GM23248 (cell line): ENCODE results near the gene SRSF12. TPM values are rescaled to one million over a fixed set of nuclear protein-coding genes. Genes with fewer than 3 reads are reported as not detected.
A peak's percentile ranks its signal among the peaks of the same experiment; 100 is the strongest.

Source experiments
- DNase-seq: peaks from one replicate; pipeline ENCODE4 v3.0.0-alpha.2; 2015
- H2AFZ ChIP-seq: fragments of 200-600 bp; sonication (generic); 2 replicates; pipeline ENCODE4 v1.6.1; 2016; ENCODE audit warnings: antibody characterized with exemption
- H3F3A ChIP-seq: fragments of 200-600 bp; sonication (generic); 2 replicates; pipeline ENCODE4 v1.6.1; 2016; ENCODE audit warnings: mild to moderate bottlenecking, antibody characterized with exemption, mixed run types; ENCODE audit not compliant: insufficient read depth
- H3K27ac ChIP-seq: fragments of 200-600 bp; sonication (generic); 2 replicates; pipeline ENCODE4 v1.5.1; 2016; ENCODE audit warnings: mild to moderate bottlenecking
- H3K27me3 ChIP-seq: fragments of 200-600 bp; sonication (generic); replicated peaks from 2 replicates; pipeline ENCODE4 v1.6.1; 2016; ENCODE audit warnings: mild to moderate bottlenecking; ENCODE audit not compliant: insufficient read depth
- H3K36me3 ChIP-seq: fragments of 200-600 bp; sonication (generic); 2 replicates; pipeline ENCODE4 v1.6.1; 2016; ENCODE audit warnings: low read depth, mild to moderate bottlenecking
- H3K4me1 ChIP-seq: fragments of 200-600 bp; sonication (generic); 2 replicates; pipeline ENCODE4 v1.6.1; 2016; ENCODE audit warnings: mild to moderate bottlenecking; ENCODE audit not compliant: insufficient read depth
- H3K4me2 ChIP-seq: fragments of 200-600 bp; sonication (generic); one replicate; pipeline ENCODE4 v1.6.1; 2016; ENCODE audit warnings: mild to moderate bottlenecking; ENCODE audit not compliant: unreplicated experiment
- H3K4me3 ChIP-seq: fragments of 200-600 bp; sonication (generic); 2 replicates; pipeline ENCODE4 v1.5.1; 2016; ENCODE audit warnings: mild to moderate bottlenecking
- H3K79me2 ChIP-seq: fragments of 200-600 bp; sonication (generic); 2 replicates; pipeline ENCODE4 v1.6.1; 2016; ENCODE audit warnings: mild to moderate bottlenecking; ENCODE audit not compliant: insufficient read depth
- H3K9ac ChIP-seq: fragments of 200-600 bp; sonication (generic); 2 replicates; pipeline ENCODE4 v1.6.1; 2016; ENCODE audit warnings: mild to moderate bottlenecking
- H3K9me2 ChIP-seq: fragments of 200-600 bp; sonication (generic); 2 replicates; pipeline ENCODE4 v1.6.1; 2016; ENCODE audit warnings: mixed run types, mild to moderate bottlenecking, moderate library complexity; ENCODE audit not compliant: insufficient read depth
- H3K9me3 ChIP-seq: fragments of 200-600 bp; sonication (generic); one replicate; pipeline ENCODE4 v1.6.1; 2017; ENCODE audit warnings: low read depth
- H4K20me1 ChIP-seq: fragments of 200-600 bp; sonication (generic); 2 replicates; pipeline ENCODE4 v1.6.0; 2016; ENCODE audit not compliant: insufficient read depth
- EZH2 ChIP-seq: fragments of 200-600 bp; sonication (generic); IDR thresholded peaks from 2 replicates; pipeline ENCODE4 v1.6.1; 2018; ENCODE audit warnings: antibody characterized with exemption, mild to moderate bottlenecking; ENCODE audit not compliant: insufficient read depth, poor library complexity, severe bottlenecking
- EZH2phosphoT487 ChIP-seq: fragments of 200-600 bp; sonication (generic); IDR thresholded peaks from 2 replicates; pipeline ENCODE4 v1.6.1; 2018; ENCODE audit warnings: antibody characterized with exemption, moderate library complexity, mild to moderate bottlenecking, low read depth; ENCODE audit not compliant: insufficient read depth
- WGBS, 2 experiments: methylation state at CpG; one replicate each; pipeline ENCODE4 v1.1.6; 2015 to 2017; ENCODE audit warnings: low lambda C conversion rate in 2 of 2, low coverage in 1 of 2; ENCODE audit errors: missing lambda C conversion rate in 2 of 2; 5-methylcytosine and 5-hydroxymethylcytosine counted together
- in situ Hi-C: fragments of 300-500 bp; cut with MboI; formaldehyde crosslinking; loops from 2 replicates; pipeline ENCODE4 v1.15.0; 2020
- polyA plus RNA-seq: library from polyadenylated mRNA; unstranded; fragments of >200 nt; fragmentation: Nextera tagmentation; extraction: Ambion mirVana; gene quantifications from 2 replicates; pipeline ENCODE4 v1.2.1, GENCODE V29; 2016
- total RNA-seq: library from RNA; depleted of rRNA; stranded (reverse); fragments of >200 nt; shearing (Covaris generic); gene quantifications from 2 replicates; pipeline ENCODE4 v1.2.3, GENCODE V29; 2014

SRSF12 gene
- total and polyA plus RNA-seq, 2 experiments from 2014 or later = 0.59 to 0.65 TPM

DNA sequence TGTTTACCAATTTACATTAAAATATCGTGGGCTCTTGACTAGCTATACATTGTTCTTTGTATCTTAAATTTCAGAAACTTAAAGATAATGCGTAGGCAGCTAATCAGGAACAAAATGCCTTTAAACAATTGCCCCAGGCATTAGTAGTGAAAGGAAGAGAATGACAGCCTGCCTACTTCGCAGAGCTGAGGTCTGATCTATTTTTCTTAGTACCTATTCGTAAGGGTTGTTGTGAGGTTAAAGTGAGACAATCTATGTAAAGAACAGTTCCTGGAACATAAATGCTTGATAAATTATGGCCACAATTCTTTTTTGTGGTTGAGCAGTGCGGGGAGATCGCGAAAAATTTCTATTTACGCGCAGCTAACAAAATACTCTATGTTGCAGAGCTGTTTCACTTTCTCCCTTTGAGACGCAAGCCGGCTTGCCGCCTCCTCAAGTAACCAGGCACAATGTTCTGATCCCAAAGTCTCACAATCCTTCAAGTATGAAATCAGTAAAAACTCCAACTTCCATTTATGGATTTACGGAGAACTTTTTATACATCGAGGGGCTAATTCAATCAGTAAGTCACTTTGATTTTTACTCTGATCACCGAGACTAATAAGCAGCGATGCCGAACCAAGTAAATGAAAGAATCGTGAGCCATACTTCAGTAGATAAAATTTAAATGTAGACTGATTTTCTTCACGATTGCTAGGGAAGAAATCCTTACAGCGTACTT, 38.2 kb downstream of the SRSF12 start:
- Histone ChIP-seq H3K9ac (peak overlapping the region; percentile 100), H2AFZ (peak overlapping the region; percentile 98), H3K9me3 (no peaks in the 10 kb centered on the region), H3F3A (peaks cover 25% of the 10 kb centered on the region), H4K20me1 (peaks cover 11% of the 10 kb centered on the region; the same call in 1 of the 2 replicates), H3K79me2 (peaks cover 36% of the 10 kb centered on the region), H3K36me3 (peaks cover 12% of the 10 kb centered on the region), H3K4me1 (peaks cover 22% of the 10 kb centered on the region), H3K27ac (peak overlapping the region; percentile 99), H3K4me2 (peak overlapping the region; percentile 97), H3K4me3 (peak overlapping the region; percentile 96), H3K9me2 (no peaks in the 10 kb centered on the region), H3K27me3 (no peaks in the 10 kb centered on the region)
- in situ Hi-C loops = no loop called here
- no peak for TF ChIP-seq EZH2
- no peak for TF ChIP-seq EZH2phosphoT487
- DNase-seq = peak; percentile 85
- WGBS, 2 experiments = 1 to 2% methylated on average over 20 of the region's 20 CpGs

DNA sequence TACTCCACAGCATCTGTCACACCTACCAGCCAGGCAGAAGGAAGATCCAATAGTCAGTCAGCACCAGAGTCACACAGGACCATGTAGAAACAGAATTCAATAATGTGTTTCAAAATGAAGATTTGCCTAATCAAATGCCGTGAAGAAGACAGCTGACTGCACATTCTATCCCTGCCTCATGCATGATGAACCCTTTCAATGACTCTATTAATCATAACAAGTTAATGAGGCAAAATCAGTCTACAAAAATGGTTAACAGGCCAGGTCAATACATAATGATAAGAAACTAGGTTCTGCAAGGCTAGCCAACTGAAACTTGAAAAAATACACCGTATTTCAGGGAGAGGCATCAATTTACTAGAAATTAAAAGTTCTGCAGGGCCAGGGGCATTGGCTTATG, 44.0 kb downstream of the SRSF12 start:
- TF ChIP-seq EZH2phosphoT487 (no peak), EZH2 (no peak)
- no peak overlapping the region for H3K27ac ChIP-seq
- no peaks in the 10 kb centered on the region for H3K79me2 ChIP-seq
- in situ Hi-C loops = no loop called here
- H3K27me3 ChIP-seq = no peaks in the 10 kb centered on the region
- H3K4me1 ChIP-seq = 0 out of 2 replicates have a peak, but pooled peaks cover 2% of the 10 kb centered on the region
- 65 to 78% methylated on average over 2 of the region's 2 CpGs for WGBS, 2 experiments
- H4K20me1 ChIP-seq = no peaks in the 10 kb centered on the region
- no peak overlapping the region for H3K4me2 ChIP-seq
- H3F3A ChIP-seq = peaks cover 3% of the 10 kb centered on the region; the same call in 1 of the 2 replicates
- no peak overlapping the region for H3K4me3 ChIP-seq
- H3K36me3 ChIP-seq = no peaks in the 10 kb centered on the region
- H3K9me2 ChIP-seq = no peaks in the 10 kb centered on the region
- no peak overlapping the region for H3K9ac ChIP-seq
- no peak for DNase-seq
- no peak overlapping the region for H2AFZ ChIP-seq
- no peaks in the 10 kb centered on the region for H3K9me3 ChIP-seq

DNA sequence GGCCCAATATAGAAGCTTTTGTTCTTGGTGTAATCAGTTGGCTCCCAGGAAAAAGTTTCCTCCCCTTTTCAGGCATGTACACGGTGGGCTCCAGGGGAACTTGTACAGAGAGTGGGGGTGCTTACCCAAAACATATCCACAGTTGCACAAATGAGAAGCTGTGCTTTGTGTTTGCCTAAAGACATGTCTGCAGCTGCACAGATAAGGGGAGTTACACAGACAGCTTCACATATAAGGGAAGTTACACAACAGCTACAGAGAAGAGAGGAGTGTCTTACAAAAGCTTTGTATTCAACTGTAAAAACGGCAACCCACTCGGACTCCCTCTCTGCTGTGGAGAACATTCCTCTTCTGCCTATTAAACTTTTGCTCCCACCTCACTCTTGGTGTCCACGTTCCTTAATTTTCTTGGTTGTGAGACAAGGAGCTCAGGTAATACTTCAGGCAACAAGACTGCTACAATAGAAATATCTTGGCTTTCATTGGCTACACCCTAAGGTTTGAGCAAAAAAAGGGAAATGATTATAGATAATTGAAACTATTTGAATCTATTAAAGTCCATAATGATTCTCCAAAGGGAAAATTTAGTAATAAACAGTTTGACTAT, 44.8 kb downstream of the SRSF12 start:
- no peak overlapping the region for H3K4me2 ChIP-seq
- in situ Hi-C loops = no loop called here

DNA sequence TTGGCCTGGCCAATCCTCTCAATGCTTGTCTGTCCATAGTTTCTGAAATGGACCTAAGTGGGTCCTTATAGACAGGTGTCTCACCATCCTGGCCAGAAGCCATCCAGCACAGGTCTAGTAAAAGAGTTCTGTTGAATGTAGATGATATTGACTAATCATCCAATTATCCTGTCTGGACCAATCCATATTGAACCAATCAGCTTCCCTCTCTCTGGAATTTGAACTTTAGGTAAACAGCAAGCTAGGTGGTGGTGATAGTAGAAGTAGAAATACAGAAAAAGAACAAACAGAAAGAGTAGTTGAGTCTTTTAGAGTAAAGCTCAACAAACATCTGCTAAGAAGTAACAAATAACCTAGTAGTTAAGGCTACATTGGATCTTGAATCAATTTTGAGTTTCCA, 46.8 kb downstream of the SRSF12 start:
- Histone ChIP-seq H3K79me2 (no peaks in the 10 kb centered on the region), H3K36me3 (no peaks in the 10 kb centered on the region), H3K4me3 (no peak overlapping the region), H3K9ac (no peak overlapping the region), H3K27ac (no peak overlapping the region), H2AFZ (no peak overlapping the region), H3K9me2 (no peaks in the 10 kb centered on the region), H3K9me3 (no peaks in the 10 kb centered on the region), H3K27me3 (no peaks in the 10 kb centered on the region; the same call in 1 of the 2 replicates), H3F3A (no peaks in the 10 kb centered on the region), H3K4me2 (no peak overlapping the region), H4K20me1 (no peaks in the 10 kb centered on the region), H3K4me1 (no peaks in the 10 kb centered on the region)
- in situ Hi-C loops = no loop called here
- no peak for DNase-seq
- TF ChIP-seq EZH2 = no peak
- no peak for TF ChIP-seq EZH2phosphoT487

More for the DNA sequence above, 44.8 kb downstream of the SRSF12 start:
- no peak overlapping the region for H3K27ac ChIP-seq
- H2AFZ ChIP-seq = no peak overlapping the region
- no peaks in the 10 kb centered on the region for H3K9me3 ChIP-seq
- H3K4me1 ChIP-seq = no peaks in the 10 kb centered on the region
- H4K20me1 ChIP-seq = no peaks in the 10 kb centered on the region
- H3K4me3 ChIP-seq = no peak overlapping the region
- 66% methylated on average over 4 of the region's 4 CpGs for WGBS, 2 experiments
- H3K79me2 ChIP-seq = no peaks in the 10 kb centered on the region
- no peaks in the 10 kb centered on the region for H3K9me2 ChIP-seq
- no peaks in the 10 kb centered on the region for H3K27me3 ChIP-seq
- TF ChIP-seq EZH2phosphoT487 (no peak), EZH2 (no peak)
- no peak for DNase-seq
- no peak overlapping the region for H3K9ac ChIP-seq
- H3F3A ChIP-seq = no peaks in the 10 kb centered on the region
- no peaks in the 10 kb centered on the region for H3K36me3 ChIP-seq
